SK-N-SH (cell line): ENCODE measurements around the gene KCNN1. TPM values are rescaled to one million over a fixed set of nuclear protein-coding genes. Genes with fewer than 3 reads are reported as not detected.
A peak's percentile ranks its signal among the peaks of the same experiment; 100 is the strongest.

Experiments used
- CTCF ChIA-PET: fragments of 300-600, 350-600 bp; formaldehyde crosslinking; extraction: SDS; loops from one replicate; lab custom pipeline; 2021; lab: Yijun Ruan, JAX
- POLR2A ChIA-PET: fragments of 350-600 bp; sonication (Branson Sonifier 250); formaldehyde crosslinking; extraction: SDS; loops from one replicate; lab custom pipeline; 2020; ENCODE audit warnings: antibody characterized with exemption, inconsistent platforms; lab: Yijun Ruan, JAX
- DNase-seq: peaks from one replicate; pipeline ENCODE4 v3.0.0; 2012
- H2AFZ ChIP-seq: fragments of 200-600 bp; sonication (generic); 2 replicates; pipeline ENCODE4 v1.8.1; 2016; ENCODE audit warnings: antibody characterized with exemption, mild to moderate bottlenecking, low read depth
- H3F3A ChIP-seq: fragments of 200-600 bp; sonication (generic); replicated peaks from 2 replicates; pipeline ENCODE3; 2016; ENCODE audit warnings: antibody characterized with exemption, mild to moderate bottlenecking; ENCODE audit not compliant: insufficient read depth
- H3K27ac ChIP-seq, 2 experiments: fragments of 200-500 bp in 1 of 2; fragments of 200-600 bp in 1 of 2; sonication (Bioruptor generic) in 1 of 2; sonication (generic), shearing (Covaris generic) in 1 of 2; 2 replicates each; pipeline versions ENCODE4 v1.5.1 to v1.6.1; 2014 to 2016; ENCODE audit warnings: low read depth in 2 of 2, inconsistent platforms in 1 of 2, low read length in 1 of 2, mild to moderate bottlenecking in 1 of 2, mixed read lengths in 1 of 2
- H3K27me3 ChIP-seq: fragments of 200-600 bp; sonication (generic), shearing (Covaris generic); 2 replicates; pipeline ENCODE4 v1.6.1; 2016; ENCODE audit warnings: mixed run types; ENCODE audit not compliant: insufficient read depth
- H3K36me3 ChIP-seq, 2 experiments: fragments of 200-500 bp in 1 of 2; fragments of 200-600 bp in 1 of 2; sonication (Bioruptor generic) in 1 of 2; sonication (generic) in 1 of 2; replicated peaks in 1 of 2; 2 replicates each; pipeline versions ENCODE3 to v1.5.1; 2014 to 2016; ENCODE audit warnings: low read length in 1 of 2, mild to moderate bottlenecking in 1 of 2; ENCODE audit not compliant: insufficient read depth in 2 of 2, control insufficient read depth in 1 of 2
- H3K4me1 ChIP-seq, 2 experiments: fragments of 200-500 bp in 1 of 2; fragments of 200-600 bp in 1 of 2; sonication (Bioruptor generic) in 1 of 2; sonication (generic), shearing (Covaris generic) in 1 of 2; 2 replicates each; pipeline versions ENCODE4 v1.5.1 to v1.6.1; 2014 to 2016; ENCODE audit warnings: low read depth in 1 of 2, low read length in 1 of 2, mixed run types in 1 of 2; ENCODE audit not compliant: insufficient read depth in 2 of 2, control insufficient read depth in 1 of 2
- H3K4me2 ChIP-seq: fragments of 200-600 bp; sonication (generic), shearing (Covaris generic); 2 replicates; pipeline ENCODE4 v1.6.1; 2017; ENCODE audit warnings: mixed run types
- H3K4me3 ChIP-seq, 2 experiments: fragments of 200-500 bp in 1 of 2; fragments of 200-600 bp in 1 of 2; sonication (Bioruptor generic) in 1 of 2; sonication (generic), shearing (Covaris generic) in 1 of 2; 2 replicates each; pipeline versions ENCODE4 v1.5.1 to v1.8.1; 2014 to 2016; ENCODE audit warnings: low read depth in 2 of 2, inconsistent platforms in 1 of 2, low read length in 1 of 2, mild to moderate bottlenecking in 1 of 2, mixed read lengths in 1 of 2, moderate library complexity in 1 of 2
- H3K79me2 ChIP-seq: fragments of 200-600 bp; sonication (generic); 2 replicates; pipeline ENCODE4 v1.8.1; 2017; ENCODE audit warnings: mild to moderate bottlenecking; ENCODE audit not compliant: insufficient read depth
- H3K9ac ChIP-seq: fragments of 200-600 bp; sonication (generic); 2 replicates; pipeline ENCODE4 v1.6.1; 2017; ENCODE audit warnings: mixed run types
- H3K9me2 ChIP-seq: fragments of 200-600 bp; sonication (generic); 2 replicates; pipeline ENCODE4 v1.6.1; 2017; ENCODE audit warnings: mixed run types
- H3K9me3 ChIP-seq: fragments of 200-600 bp; sonication (generic); 2 replicates; pipeline ENCODE4 v1.6.1; 2017; ENCODE audit warnings: mixed run types, mild to moderate bottlenecking, moderate library complexity
- H4K20me1 ChIP-seq: fragments of 200-600 bp; sonication (generic); 2 replicates; pipeline ENCODE4 v1.6.1; 2017; ENCODE audit warnings: mild to moderate bottlenecking, mixed run types; ENCODE audit not compliant: insufficient read depth
- ELF1 ChIP-seq: IDR thresholded peaks from 2 replicates; pipeline ENCODE4 v1.4.0; 2012
- EP300 ChIP-seq, 2 experiments: IDR thresholded peaks; 2 replicates each; pipeline versions ENCODE4 v1.4.0 to v1.6.1; 2012; ENCODE audit warnings: borderline replicate concordance in 1 of 2, low read depth in 1 of 2, low read length in 1 of 2
- FOSL2 ChIP-seq: IDR thresholded peaks from 2 replicates; pipeline ENCODE4 v1.4.0; 2012; ENCODE audit warnings: low read depth, mild to moderate bottlenecking, moderate library complexity, borderline replicate concordance
- FOXJ3 ChIP-seq: sonication (generic); formaldehyde crosslinking; IDR thresholded peaks from 2 replicates; pipeline ENCODE4 v1.5.1; 2020; ENCODE audit warnings: mild to moderate bottlenecking, missing genetic modification reagents
- FOXM1 ChIP-seq: IDR thresholded peaks from 2 replicates; pipeline ENCODE4 v1.4.0; 2012; ENCODE audit warnings: low read depth, mild to moderate bottlenecking
- GATA2 ChIP-seq: sonication (generic); formaldehyde crosslinking; IDR thresholded peaks from 2 replicates; pipeline ENCODE4 v1.5.0; 2020; ENCODE audit warnings: mild to moderate bottlenecking, missing genetic modification reagents
- MEF2A ChIP-seq: IDR thresholded peaks from 2 replicates; pipeline ENCODE4 v1.4.0; 2012; ENCODE audit warnings: low read depth, borderline replicate concordance
- NRF1 ChIP-seq: IDR thresholded peaks from 2 replicates; pipeline ENCODE4 v1.6.1; 2012; ENCODE audit warnings: low read depth, mild to moderate bottlenecking, low read length
- RFX5 ChIP-seq: IDR thresholded peaks from 2 replicates; pipeline ENCODE4 v1.6.1; 2012; ENCODE audit warnings: mild to moderate bottlenecking, improper control_type of control experiment, low read length
- RXRA ChIP-seq: IDR thresholded peaks from 2 replicates; pipeline ENCODE4 v1.4.0; 2012; ENCODE audit warnings: low read depth, mild to moderate bottlenecking, borderline replicate concordance
- SMC3 ChIP-seq: IDR thresholded peaks from 2 replicates; pipeline ENCODE4 v1.6.1; 2012; ENCODE audit warnings: low read depth, low read length, improper control_type of control experiment
- TEAD4 ChIP-seq: IDR thresholded peaks from 2 replicates; pipeline ENCODE4 v1.4.0; 2012; ENCODE audit warnings: mild to moderate bottlenecking, borderline replicate concordance; ENCODE audit not compliant: insufficient read depth
- YY1 ChIP-seq: IDR thresholded peaks from 2 replicates; pipeline ENCODE4 v1.4.0; 2012; ENCODE audit warnings: low read depth, mild to moderate bottlenecking
- WGBS: methylation state at CpG from one replicate; pipeline ENCODE4 v1.1.6; 2017; ENCODE audit warnings: low lambda C conversion rate; 5-methylcytosine and 5-hydroxymethylcytosine counted together
- polyA plus RNA-seq, 3 experiments: library from polyadenylated mRNA; depleted of rRNA; stranded (reverse); fragments of >200 nt; gene quantifications; 2 replicates each; pipeline ENCODE4 v1.2.3, GENCODE V29; 2012
- TF ChIP-seq, protein P1 (sequence below): fragments of 200-600 bp; sonication (generic); IDR thresholded peaks from 2 replicates; pipeline ENCODE4 v1.6.1; 2017; ENCODE audit warnings: antibody characterized with exemption, mild to moderate bottlenecking, moderate library complexity
- TF ChIP-seq, protein P2 (sequence below): fragments of 150-350 bp; IDR thresholded peaks from 2 replicates; pipeline ENCODE4 v1.6.1; 2016; ENCODE audit warnings: mild to moderate bottlenecking, low read depth, low read length
- TF ChIP-seq, protein P3 (sequence below): IDR thresholded peaks from 2 replicates; pipeline ENCODE4; 2012
- TF ChIP-seq, protein P4 (sequence below): IDR thresholded peaks from 2 replicates; pipeline ENCODE4 v1.4.0; 2012; ENCODE audit warnings: low read depth, borderline replicate concordance
- TF ChIP-seq, protein P5 (sequence below): IDR thresholded peaks from 2 replicates; pipeline ENCODE4 v1.4.0; 2012; ENCODE audit warnings: low read depth, borderline replicate concordance

Gene KCNN1
- polyA plus RNA-seq, 1 of the 3 experiments (the other 2 are of a cell fraction), result 3.6 TPM

DNA sequence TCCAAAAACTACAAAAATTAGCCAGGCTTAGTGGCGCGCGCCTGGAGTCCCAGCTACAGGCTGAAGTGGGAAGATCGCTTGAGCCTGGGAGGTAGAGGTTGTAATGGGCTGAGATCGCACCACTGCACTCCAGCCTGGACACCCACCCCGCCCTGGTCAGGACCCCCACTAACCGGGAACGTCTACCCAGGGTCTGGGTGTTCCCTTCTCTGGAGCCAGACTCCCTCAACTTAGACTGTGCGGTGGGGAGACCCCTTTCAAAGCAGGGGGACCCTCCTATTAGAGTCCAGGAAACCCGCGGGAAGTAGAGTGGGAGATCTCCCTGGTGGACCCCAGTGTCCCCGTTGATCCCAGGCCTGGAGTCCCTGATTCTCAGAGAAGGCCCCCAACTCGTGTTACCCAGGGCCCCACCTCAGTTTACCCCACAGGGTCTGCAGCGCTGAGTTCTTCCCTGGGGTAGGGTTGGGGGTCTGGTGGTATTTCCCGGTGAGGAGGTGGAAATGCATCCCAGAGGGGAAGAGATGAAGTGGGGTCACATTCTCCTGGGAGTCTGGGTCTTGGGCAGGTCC lies 35.0 kb downstream of the KCNN1 start:
- no peaks in the 10 kb centered on the region for H3K36me3 ChIP-seq
- H3K9me2 ChIP-seq, result no peaks in the 10 kb centered on the region
- H3K79me2 ChIP-seq, result peaks cover 9% of the 10 kb centered on the region; the same call in 1 of the 2 replicates
- no peak overlapping the region for H3K27ac ChIP-seq
- H3F3A ChIP-seq, result no peaks in the 10 kb centered on the region
- ChIA-PET POLR2A (interaction anchor here (0.6 to 1.0 kb wide), 2 partner anchors 64 to 142 kb away, joined by 3 read pairs; partner anchors contain the start of gene RPL18A), CTCF (interaction anchor here (1.2 to 16.7 kb wide), 4 partner anchors 57 to 142 kb away, joined by 3 to 464 read pairs (median 15); partner anchors contain the start of genes CCDC124 and RPL18A)
- H3K27me3 ChIP-seq, result no peaks in the 10 kb centered on the region
- H3K4me2 ChIP-seq, result peak overlapping the region; percentile 93
- H2AFZ ChIP-seq, result no peak overlapping the region
- DNase-seq, result peak; percentile 42
- H3K9ac ChIP-seq, result peak overlapping the region; percentile 76
- no peaks in the 10 kb centered on the region for H3K9me3 ChIP-seq
- peaks cover 0 to 4% of the 10 kb centered on the region in 2 experiments; a peak in 1 of 4 replicates for H3K4me1 ChIP-seq
- no peaks in the 10 kb centered on the region for H4K20me1 ChIP-seq
- TF ChIP-seq FOSL2, result no peak
- TF ChIP-seq, protein P1, sequence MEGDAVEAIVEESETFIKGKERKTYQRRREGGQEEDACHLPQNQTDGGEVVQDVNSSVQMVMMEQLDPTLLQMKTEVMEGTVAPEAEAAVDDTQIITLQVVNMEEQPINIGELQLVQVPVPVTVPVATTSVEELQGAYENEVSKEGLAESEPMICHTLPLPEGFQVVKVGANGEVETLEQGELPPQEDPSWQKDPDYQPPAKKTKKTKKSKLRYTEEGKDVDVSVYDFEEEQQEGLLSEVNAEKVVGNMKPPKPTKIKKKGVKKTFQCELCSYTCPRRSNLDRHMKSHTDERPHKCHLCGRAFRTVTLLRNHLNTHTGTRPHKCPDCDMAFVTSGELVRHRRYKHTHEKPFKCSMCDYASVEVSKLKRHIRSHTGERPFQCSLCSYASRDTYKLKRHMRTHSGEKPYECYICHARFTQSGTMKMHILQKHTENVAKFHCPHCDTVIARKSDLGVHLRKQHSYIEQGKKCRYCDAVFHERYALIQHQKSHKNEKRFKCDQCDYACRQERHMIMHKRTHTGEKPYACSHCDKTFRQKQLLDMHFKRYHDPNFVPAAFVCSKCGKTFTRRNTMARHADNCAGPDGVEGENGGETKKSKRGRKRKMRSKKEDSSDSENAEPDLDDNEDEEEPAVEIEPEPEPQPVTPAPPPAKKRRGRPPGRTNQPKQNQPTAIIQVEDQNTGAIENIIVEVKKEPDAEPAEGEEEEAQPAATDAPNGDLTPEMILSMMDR, result no peak
- no peak for TF ChIP-seq FOXJ3 (CRISPR knock-in tag)
- no peak for TF ChIP-seq YY1
- TF ChIP-seq, protein P2, sequence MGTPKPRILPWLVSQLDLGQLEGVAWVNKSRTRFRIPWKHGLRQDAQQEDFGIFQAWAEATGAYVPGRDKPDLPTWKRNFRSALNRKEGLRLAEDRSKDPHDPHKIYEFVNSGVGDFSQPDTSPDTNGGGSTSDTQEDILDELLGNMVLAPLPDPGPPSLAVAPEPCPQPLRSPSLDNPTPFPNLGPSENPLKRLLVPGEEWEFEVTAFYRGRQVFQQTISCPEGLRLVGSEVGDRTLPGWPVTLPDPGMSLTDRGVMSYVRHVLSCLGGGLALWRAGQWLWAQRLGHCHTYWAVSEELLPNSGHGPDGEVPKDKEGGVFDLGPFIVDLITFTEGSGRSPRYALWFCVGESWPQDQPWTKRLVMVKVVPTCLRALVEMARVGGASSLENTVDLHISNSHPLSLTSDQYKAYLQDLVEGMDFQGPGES, result no peak
- no peak for TF ChIP-seq TEAD4
- no peak for TF ChIP-seq FOXM1
- TF ChIP-seq, protein P3, sequence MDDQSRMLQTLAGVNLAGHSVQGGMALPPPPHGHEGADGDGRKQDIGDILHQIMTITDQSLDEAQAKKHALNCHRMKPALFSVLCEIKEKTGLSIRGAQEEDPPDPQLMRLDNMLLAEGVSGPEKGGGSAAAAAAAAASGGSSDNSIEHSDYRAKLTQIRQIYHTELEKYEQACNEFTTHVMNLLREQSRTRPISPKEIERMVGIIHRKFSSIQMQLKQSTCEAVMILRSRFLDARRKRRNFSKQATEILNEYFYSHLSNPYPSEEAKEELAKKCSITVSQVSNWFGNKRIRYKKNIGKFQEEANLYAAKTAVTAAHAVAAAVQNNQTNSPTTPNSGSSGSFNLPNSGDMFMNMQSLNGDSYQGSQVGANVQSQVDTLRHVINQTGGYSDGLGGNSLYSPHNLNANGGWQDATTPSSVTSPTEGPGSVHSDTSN, result no peak
- no peak for TF ChIP-seq EP300 (IDR thresholded peaks at IDR 0.05; ENCODE audit: borderline replicate concordance in 1 of 2, low read depth in 1 of 2, low read length in 1 of 2)
- no peak for TF ChIP-seq GATA2 (CRISPR knock-in tag)
- TF ChIP-seq, protein P4, sequence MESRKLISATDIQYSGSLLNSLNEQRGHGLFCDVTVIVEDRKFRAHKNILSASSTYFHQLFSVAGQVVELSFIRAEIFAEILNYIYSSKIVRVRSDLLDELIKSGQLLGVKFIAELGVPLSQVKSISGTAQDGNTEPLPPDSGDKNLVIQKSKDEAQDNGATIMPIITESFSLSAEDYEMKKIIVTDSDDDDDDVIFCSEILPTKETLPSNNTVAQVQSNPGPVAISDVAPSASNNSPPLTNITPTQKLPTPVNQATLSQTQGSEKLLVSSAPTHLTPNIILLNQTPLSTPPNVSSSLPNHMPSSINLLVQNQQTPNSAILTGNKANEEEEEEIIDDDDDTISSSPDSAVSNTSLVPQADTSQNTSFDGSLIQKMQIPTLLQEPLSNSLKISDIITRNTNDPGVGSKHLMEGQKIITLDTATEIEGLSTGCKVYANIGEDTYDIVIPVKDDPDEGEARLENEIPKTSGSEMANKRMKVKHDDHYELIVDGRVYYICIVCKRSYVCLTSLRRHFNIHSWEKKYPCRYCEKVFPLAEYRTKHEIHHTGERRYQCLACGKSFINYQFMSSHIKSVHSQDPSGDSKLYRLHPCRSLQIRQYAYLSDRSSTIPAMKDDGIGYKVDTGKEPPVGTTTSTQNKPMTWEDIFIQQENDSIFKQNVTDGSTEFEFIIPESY, result no peak
- no peak for TF ChIP-seq MEF2A
- TF ChIP-seq, protein P5, sequence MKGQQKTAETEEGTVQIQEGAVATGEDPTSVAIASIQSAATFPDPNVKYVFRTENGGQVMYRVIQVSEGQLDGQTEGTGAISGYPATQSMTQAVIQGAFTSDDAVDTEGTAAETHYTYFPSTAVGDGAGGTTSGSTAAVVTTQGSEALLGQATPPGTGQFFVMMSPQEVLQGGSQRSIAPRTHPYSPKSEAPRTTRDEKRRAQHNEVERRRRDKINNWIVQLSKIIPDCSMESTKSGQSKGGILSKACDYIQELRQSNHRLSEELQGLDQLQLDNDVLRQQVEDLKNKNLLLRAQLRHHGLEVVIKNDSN, result no peak
- TF ChIP-seq NRF1, result no peak
- no peak for TF ChIP-seq RFX5
- TF ChIP-seq SMC3, result no peak
- TF ChIP-seq ELF1, result no peak
- no peak for TF ChIP-seq RXRA
- TF ChIP-seq, all 33 proteins: peak for 0
- peak overlapping the region; percentile 63 to 78 for H3K4me3 ChIP-seq
- WGBS, result 80% methylated on average over 3 of the region's 15 CpGs
